Cardiac ventricle fibroblast (primary cell): ENCODE results near the gene HHIPL1. TPM values are rescaled to one million over a fixed set of nuclear protein-coding genes. Genes with fewer than 3 reads are reported as not detected.

ENCODE experiments used
- total RNA-seq: library from RNA; depleted of rRNA; stranded (reverse); fragments of >200 nt; gene quantifications from 2 replicates; pipeline ENCODE4 v1.2.3, GENCODE V29; 2015

HHIPL1 gene
- 3.9 and 6.6 TPM in 2 replicates for total RNA-seq

DNA sequence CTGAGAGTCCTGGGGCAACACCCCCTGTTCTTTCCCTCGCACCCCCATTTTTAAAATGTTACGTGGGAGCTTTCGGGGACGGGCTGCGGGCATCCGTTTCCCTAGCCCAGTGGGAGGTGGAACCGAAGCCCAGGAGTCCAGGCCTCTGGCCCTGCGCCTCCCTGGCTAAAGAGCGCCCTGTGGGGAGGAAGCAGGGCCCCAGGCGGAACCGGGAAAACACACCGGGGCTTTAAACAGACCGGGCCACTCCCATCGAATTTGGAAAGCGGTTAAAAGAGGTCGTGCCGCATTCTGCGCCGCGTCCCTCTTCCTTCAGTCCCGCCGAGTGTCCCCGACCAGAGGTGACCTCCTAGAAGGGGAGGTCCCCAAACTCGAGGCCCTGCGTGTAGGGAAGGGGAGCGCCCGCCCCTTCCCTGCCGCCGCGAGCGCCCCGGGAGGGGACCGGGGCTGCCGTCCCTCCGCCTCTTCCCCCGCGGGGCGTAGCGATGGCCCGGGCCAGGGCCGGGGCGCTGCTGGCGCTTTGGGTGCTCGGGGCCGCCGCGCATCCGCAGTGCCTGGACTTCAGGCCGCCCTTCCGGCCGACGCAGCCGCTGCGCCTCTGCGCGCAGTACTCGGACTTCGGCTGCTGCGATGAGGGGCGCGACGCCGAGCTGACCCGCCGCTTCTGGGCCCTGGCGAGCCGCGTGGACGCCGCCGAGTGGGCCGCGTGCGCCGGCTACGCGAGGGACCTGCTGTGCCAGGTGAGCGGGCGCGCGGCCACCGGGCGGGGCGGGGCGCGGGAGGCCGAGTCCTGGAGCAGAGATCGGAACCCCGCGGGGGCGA, at the start of gene HHIPL1:
Gene HHIPL1 (plus strand): TSS at position 407 of the 822 bp plus-strand sequence. CDS start 79 bp downstream, at position 486.

DNA sequence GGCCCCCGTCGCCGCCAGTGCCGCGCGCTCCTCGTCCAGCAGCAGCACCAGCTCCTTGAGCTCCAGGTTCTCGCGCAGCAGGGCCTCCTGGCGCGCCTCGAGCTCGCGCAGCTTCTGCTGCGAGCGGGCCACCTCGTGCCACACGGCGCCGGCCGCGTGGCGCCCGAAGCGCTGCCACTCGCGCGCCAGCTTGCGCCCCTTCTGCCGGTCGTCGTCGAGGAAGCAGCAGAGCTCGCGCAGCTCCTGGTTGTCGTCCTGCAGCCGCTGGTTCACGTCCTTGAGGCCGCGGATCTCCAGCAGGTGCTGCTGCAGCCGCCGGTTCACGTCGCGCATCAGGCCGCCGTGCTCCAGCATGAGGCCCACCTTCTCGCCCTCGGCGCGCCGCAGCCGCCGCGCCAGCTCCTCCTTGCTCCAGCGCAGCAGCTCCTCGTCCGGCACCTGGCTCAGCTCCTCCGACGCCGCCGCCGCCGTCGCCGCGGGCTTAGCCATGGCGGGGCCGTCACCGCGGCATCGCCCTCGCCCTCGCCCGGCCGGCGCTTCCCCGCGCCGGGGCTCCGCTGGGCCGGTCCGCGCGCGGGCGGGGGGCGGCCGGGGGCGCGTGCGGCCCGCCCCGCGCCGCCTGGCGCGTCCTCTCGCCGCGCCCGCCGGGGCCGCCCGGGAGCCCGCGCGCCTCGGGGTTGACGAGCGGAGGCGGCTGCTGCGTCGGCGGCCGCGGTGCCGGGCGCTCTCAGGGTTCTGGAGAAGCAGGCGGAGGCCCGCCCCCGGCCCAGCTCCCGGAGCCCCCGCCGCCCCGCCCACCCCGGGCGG, 41.3 kb upstream of the HHIPL1 start, which contains the start of gene CCDC85C:
Gene CCDC85C (minus strand): TSS at position 737 of the 807 bp plus-strand sequence. CDS start 248 bp downstream, at position 489.

GRCh38 chr14:99683619-99684409, 38.9 kb downstream of the HHIPL1 start, which contains the start of gene CYP46A1:
Gene CYP46A1 (plus strand): TSS chr14:99684298. CDS start chr14:99684418, 120 bp downstream.

Other genes starting within 250 kb of the HHIPL1 start
- gene SETD3, start 164.3 kb upstream of the HHIPL1 start, total RNA-seq = 29.1 and 40.8 TPM in 2 replicates
- gene CCNK, start 163.7 kb upstream of the HHIPL1 start, total RNA-seq = 15.9 and 29.0 TPM in 2 replicates
- gene CCDC85C, start 40.9 kb upstream of the HHIPL1 start, total RNA-seq = 2.4 and 3.0 TPM in 2 replicates
- gene CYP46A1, start 39.2 kb downstream of the HHIPL1 start, total RNA-seq = 0.19 and 0.54 TPM in 2 replicates
- gene EML1, start 148.3 kb downstream of the HHIPL1 start, total RNA-seq = 19.1 and 21.5 TPM in 2 replicates